Neural cell (in vitro differentiated cells): ENCODE measurements around the gene FGF11.
A peak's percentile ranks its signal among the peaks of the same experiment; 100 is the strongest.

Source experiments
- CTCF ChIP-seq: fragments of 450-650 bp; IDR thresholded peaks from 2 replicates; pipeline ENCODE4 v1.5.1; 2014; ENCODE audit warnings: antibody characterized with exemption, mild to moderate bottlenecking, moderate library complexity; ENCODE audit not compliant: poor library complexity, severe bottlenecking
- EP300 ChIP-seq: fragments of 450-650 bp; conservative IDR thresholded peaks from 2 replicates; pipeline ENCODE4 v1.6.1; 2014; ENCODE audit warnings: antibody characterized with exemption, mild to moderate bottlenecking, moderate library complexity; ENCODE audit not compliant: poor library complexity, severe bottlenecking
- EZH2 ChIP-seq: fragments of 200-600, 300-800 bp; shearing (Covaris generic), sonication (generic); IDR thresholded peaks from 2 replicates; pipeline ENCODE4 v1.6.1; 2014; ENCODE audit warnings: antibody characterized with exemption, low read length, borderline replicate concordance, mild to moderate bottlenecking; ENCODE audit not compliant: insufficient read depth, poor library complexity, severe bottlenecking
- MXI1 ChIP-seq: fragments of 450-650 bp; conservative IDR thresholded peaks from 2 replicates; pipeline ENCODE4 v1.6.1; 2014; ENCODE audit warnings: antibody characterized with exemption, mild to moderate bottlenecking; ENCODE audit not compliant: poor library complexity, severe bottlenecking
- POLR2AphosphoS5 ChIP-seq: IDR thresholded peaks from 2 replicates; pipeline ENCODE4 v1.6.1; 2012
- RAD21 ChIP-seq: fragments of 450-650 bp; conservative IDR thresholded peaks from 2 replicates; pipeline ENCODE4 v1.6.1; 2014; ENCODE audit warnings: antibody characterized with exemption, mild to moderate bottlenecking, moderate library complexity
- REST ChIP-seq: IDR thresholded peaks from 2 replicates; pipeline ENCODE4 v1.6.1; 2012; ENCODE audit warnings: borderline replicate concordance
- SMC3 ChIP-seq: fragments of 450-650 bp; conservative IDR thresholded peaks from 2 replicates; pipeline ENCODE4 v1.6.1; 2014; ENCODE audit warnings: antibody characterized with exemption, mild to moderate bottlenecking, moderate library complexity; ENCODE audit not compliant: poor library complexity
- TAF1 ChIP-seq: IDR thresholded peaks from 2 replicates; pipeline ENCODE4 v1.6.1; 2012; ENCODE audit warnings: low read depth

- TF ChIP-seq CTCF, result peak; percentile 97
- peak; percentile 85 for TF ChIP-seq RAD21
- no peak for TF ChIP-seq EZH2
- TF ChIP-seq SMC3, result peak; percentile 89
- TF ChIP-seq TAF1, result no peak
- TF ChIP-seq MXI1, result peak; percentile 83
- no peak for TF ChIP-seq EP300
- TF ChIP-seq POLR2AphosphoS5, result peak; percentile 38
- no peak for TF ChIP-seq REST
These were observed 2.5 kb upstream of the FGF11 start for GRCh38 chr17:7436556-7437368.
